Activated T-cell treated with anti-CD3 and anti-CD28 coated beads for 4 hours (primary cell): ENCODE measurements around the gene NCAPH2.

ENCODE experiments used
- DNase-seq: peaks from one replicate; pipeline ENCODE4 v3.0.0-alpha.2; 2020

NCAPH2 gene

DNA sequence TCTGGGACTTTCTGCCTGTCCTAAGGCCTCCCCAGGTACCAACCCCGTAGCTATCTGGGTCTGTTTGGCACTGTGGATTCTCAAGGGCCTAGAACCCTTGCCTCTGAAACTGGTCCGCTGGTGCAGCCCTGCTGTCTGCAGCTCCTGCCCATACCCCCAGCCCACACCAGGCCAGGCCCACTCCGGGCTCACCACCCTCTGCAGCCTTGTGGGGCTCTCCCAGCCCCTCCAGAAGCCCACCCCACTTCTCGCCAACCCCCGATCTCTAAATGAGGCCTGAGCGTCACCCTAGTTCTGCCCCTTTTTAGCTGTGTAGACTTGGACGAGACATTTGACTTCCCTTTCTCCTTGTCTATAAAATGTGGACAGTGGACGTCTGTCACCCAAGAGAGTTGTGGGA is 42.4 kb downstream of the NCAPH2 start:
- DNase-seq = no peak

- no peak for DNase-seq
Observed at GRCh38 chr22:50551160-50551752, 43.2 kb downstream of the NCAPH2 start.

- DNase-seq = no peak
Observed at GRCh38 chr22:50553310-50553709, 45.3 kb downstream of the NCAPH2 start.

DNA sequence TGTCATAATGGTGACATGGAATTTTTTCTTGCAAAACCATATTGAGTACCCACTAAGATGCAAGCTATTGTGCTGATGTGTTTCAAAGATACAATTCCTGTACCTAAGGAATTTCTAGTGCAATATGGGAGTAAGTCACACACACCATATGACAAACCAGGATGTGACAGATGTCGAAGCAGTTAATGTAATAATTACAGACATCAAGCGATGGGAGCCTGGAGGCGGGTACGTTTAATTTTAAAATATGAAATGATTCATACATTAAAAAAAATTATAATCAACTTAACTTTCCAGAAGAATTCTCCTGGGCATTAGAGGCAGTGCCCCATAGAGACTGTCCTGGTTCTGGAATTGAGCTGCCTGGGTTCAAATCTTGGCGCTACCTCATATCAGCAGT is 48.7 kb downstream of the NCAPH2 start:
- no peak for DNase-seq

- no peak for DNase-seq
Observed at GRCh38 chr22:50560034-50560433, 52.0 kb downstream of the NCAPH2 start.

- DNase-seq = no peak
Observed at GRCh38 chr22:50561401-50562358, 53.7 kb downstream of the NCAPH2 start.

GRCh38 chr22:50562523-50563412 is 54.7 kb downstream of the NCAPH2 start, which contains the start of gene SYCE3:
Gene SYCE3 (minus strand): TSS chr22:50562919. CDS start chr22:50556405, 6,514 bp downstream.
- peak; percentile 96 for DNase-seq

- DNase-seq = no peak
Observed at GRCh38 chr22:50563413-50564160, 55.6 kb downstream of the NCAPH2 start.

- no peak for DNase-seq
Observed at GRCh38 chr22:50564289-50564688, 56.3 kb downstream of the NCAPH2 start.

DNA sequence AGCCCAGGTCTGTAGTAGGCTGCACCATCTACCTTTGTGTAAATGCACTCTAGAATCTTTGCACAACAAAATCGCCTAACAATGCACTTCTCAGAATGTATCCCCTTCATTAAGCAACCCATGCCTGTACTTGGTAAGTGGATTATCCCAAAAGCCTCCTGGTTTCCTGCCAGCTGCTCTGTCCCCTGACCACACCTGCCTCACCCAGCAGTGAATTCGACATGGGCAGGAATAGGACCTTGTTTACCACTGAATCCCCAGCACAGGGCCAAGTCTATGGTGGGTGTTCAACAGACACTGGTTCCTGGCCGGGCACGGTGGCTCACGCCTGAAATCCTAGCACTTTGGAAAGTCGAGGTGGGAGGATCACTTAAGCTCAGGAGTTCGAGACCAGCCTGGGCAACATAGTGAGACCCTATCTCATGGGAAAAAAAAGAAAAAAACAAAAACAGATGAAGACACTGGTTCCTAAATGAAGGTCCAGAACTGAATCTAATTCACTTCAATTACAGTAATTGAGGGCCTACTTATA is 59.8 kb downstream of the NCAPH2 start:
- DNase-seq = no peak

DNA sequence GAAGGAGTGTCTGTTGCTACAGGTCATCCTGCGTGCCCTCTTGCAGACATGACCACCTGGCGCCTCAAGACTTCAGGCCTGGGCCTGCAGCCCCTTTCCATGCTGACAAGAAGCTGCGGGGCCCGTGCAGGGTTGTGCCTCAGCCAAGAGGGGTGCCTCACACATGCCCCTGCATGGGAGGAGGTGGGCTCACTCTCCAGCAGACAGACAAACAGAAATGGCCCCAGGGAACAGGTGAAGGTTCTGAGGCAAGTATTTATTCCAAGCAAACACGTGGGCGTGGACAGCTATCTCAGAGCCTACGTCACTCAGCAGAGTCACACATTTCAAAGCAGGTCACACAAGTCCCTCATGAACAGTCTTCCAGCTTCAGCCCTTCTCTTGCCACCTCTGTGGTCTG is 60.6 kb downstream of the NCAPH2 start:
- DNase-seq = no peak

GRCh38 chr22:50569041-50569459 is 61.0 kb downstream of the NCAPH2 start:
- DNase-seq = no peak

DNA sequence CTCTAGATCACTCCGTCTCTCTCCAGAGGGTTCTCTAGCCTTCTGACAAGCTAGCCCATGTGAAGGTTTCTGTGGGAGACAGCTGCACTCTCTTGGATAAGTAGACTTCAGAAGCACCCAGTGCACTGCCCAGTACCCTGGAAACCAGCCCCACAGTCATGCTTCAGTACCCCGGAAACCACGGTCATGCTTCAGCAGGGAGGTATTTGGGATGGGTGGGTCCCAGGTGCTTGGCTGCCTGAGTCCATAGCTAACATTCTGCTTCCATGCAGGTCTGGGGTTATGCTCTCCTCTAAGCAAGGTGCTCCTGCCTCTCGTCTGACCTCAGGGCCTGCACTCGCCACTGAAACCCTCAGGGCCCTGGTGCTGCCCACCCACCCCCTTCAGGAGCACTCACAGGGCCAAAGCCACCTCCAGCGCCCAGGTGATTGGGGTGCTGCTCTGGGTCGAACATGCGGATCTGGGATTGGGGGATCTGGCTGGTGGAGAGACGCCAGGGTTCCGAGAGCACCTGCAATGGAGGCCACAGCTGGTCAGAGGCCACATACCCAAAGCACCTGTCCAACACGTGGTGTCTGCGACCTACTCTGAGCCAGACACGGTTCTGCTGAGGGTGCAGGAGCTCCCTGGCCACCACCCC is 62.0 kb downstream of the NCAPH2 start:
- no peak for DNase-seq

DNA sequence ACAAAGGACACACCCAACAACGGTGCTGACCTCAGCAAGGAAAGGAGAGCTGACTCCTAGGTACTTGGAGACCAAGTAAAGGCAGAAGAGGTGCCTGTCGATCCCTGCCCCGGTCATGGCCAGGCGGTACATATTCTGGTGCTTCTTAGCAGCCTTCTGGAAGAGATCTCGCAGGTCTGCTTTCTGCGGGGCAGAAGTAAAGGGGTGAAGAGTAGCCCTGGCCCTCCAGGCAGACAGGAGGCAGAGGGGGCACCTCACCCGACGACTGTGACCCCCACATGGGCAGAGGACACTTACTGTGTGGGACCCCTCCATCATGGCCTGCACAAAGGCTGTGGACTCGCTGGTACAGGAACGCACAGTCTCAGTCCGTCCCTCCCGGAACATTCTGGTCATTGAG is 62.8 kb downstream of the NCAPH2 start:
- no peak for DNase-seq

DNA sequence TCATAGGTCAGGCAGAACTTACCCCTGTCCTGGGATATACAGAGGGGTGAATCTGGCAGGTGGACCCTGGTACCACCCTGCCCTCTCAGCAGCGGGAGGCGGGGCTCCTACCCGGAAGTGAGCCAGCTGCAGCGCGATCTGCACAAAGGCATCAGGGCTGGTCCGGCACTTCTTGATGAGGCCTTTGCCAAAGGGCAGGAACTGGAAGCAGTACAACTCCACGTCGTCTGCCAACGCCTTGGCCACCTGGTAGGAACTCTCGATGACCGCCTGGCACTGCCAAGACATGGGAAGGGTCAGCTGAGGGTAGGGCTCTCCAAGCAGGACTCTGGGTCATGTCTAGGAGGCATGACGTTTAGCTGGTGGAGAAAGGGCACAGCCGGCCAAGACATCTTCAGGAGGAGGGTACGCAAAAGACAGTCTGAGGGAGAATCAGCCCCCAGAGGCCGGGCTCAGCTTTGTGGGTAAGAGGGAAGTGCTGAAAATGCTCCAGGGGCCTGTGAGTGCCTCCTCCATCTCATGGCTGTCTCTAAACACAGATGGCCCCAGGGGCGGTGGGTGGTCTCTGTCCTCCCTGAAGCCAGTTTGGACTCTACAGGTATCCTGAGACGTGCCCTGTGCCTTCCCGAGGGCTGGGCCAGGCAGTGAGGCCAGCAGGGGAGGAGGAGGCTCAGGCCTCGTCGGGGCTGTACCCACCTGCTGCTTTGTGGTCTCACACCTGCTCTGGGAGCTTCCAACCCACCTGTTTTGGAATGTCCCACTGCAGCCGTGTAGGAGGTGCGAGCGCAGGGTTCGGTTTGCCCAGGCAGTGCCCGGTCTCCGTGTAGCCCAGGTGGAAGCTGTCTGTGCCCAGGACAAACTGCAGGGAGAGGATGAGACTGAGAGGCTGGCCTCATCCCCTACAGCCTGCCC is 63.5 kb downstream of the NCAPH2 start:
- DNase-seq = no peak

GRCh38 chr22:50572965-50573364 is 64.9 kb downstream of the NCAPH2 start:
- DNase-seq = no peak

- DNase-seq = no peak
Observed at GRCh38 chr22:50573491-50574382, 65.7 kb downstream of the NCAPH2 start.

GRCh38 chr22:50574383-50574755 is 66.3 kb downstream of the NCAPH2 start:
- DNase-seq = no peak
